ENCODE results near the gene ABHD11.
"Not testable (repeated sequence)": the region's sequence is repeated elsewhere in the genome, so short reads cannot be mapped to it uniquely, and the experiment has no call there.

ABHD11 gene

GRCh38 chr7:73720443-73720842, 18.2 kb downstream of the ABHD11 start:
- not testable (repeated sequence) for H3K9me3 ChIP-seq (ENCODE audit: control insufficient read depth in 1 of 2, low read length in 2 of 2); H3K9ac ChIP-seq (ENCODE audit: low read depth in 1 of 2, low read length in 2 of 2); H3K36me3 ChIP-seq (ENCODE audit: control insufficient read depth in 1 of 2, insufficient read depth in 2 of 2, low read length in 2 of 2); H3K27ac ChIP-seq (ENCODE audit: low read depth, low read length); H3K27me3 ChIP-seq (ENCODE audit: control insufficient read depth in 1 of 2, insufficient read depth in 2 of 2, low read length in 2 of 2); H3K4me3 ChIP-seq (ENCODE audit: low read depth in 1 of 2, low read length in 2 of 2)
- H3K4me1 ChIP-seq (ENCODE audit: control insufficient read depth in 1 of 2, insufficient read depth in 2 of 2, low read length in 2 of 2), result peaks cover 20 to 33% of the 10 kb centered on the region in 2 donors

GRCh38 chr7:73719806-73720169, 18.8 kb downstream of the ABHD11 start:
- H3K4me1 ChIP-seq (ENCODE audit: control insufficient read depth in 1 of 2, insufficient read depth in 2 of 2, low read length in 2 of 2), result peaks cover 22 to 35% of the 10 kb centered on the region in 2 donors
- no peaks in the 10 kb centered on the region for H3K36me3 ChIP-seq (ENCODE audit: control insufficient read depth in 1 of 2, insufficient read depth in 2 of 2, low read length in 2 of 2)
- H3K27me3 ChIP-seq (ENCODE audit: control insufficient read depth in 1 of 2, insufficient read depth in 2 of 2, low read length in 2 of 2), result peaks cover 0 to 3% of the 10 kb centered on the region in 2 donors
- no peaks in the 10 kb centered on the region for H3K9me3 ChIP-seq (ENCODE audit: control insufficient read depth in 1 of 2, low read length in 2 of 2)
- no peak overlapping the region for H3K9ac ChIP-seq (ENCODE audit: low read depth in 1 of 2, low read length in 2 of 2)
- peak overlapping the region; percentile 50 to 66 for H3K4me3 ChIP-seq (ENCODE audit: low read depth in 1 of 2, low read length in 2 of 2)
- no peak overlapping the region for H3K27ac ChIP-seq (ENCODE audit: low read depth, low read length)

- no peak within 1 kb of the TSS for H3K27ac ChIP-seq (ENCODE audit: low read depth, low read length)
These were observed 19.4 kb downstream of the ABHD11 start, which contains the start of gene STX1A for GRCh38 chr7:73718905-73719805. STX1A (minus strand) TSS chr7:73719669; CDS start chr7:73719631, 38 bp downstream.

DNA sequence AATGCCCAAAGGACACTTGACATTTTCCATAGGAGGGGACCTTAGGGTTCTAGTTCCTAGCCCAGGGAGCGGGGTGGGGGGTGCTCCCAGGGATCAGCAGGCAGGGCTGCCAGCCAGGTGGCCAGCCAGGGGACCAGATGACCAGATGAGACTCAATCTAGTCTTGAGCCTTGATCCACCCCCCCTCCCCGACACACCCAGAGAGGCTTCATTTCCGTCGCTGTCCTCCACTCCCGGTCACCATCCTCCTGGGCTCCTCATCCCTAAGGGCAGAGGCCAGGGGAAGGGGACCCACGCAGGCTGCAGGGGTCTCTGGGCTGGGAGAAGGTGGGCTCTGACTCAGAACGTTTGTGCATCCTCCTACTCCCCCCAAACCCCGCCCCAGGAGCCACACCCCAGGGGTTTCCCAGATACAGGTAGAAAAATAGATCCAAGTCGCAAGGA, 20.1 kb downstream of the ABHD11 start:
- H3K27me3 ChIP-seq (ENCODE audit: control insufficient read depth in 1 of 2, insufficient read depth in 2 of 2, low read length in 2 of 2), result peaks cover 0 to 3% of the 10 kb centered on the region in 2 donors
- peaks cover 22 to 35% of the 10 kb centered on the region in 2 donors for H3K4me1 ChIP-seq (ENCODE audit: control insufficient read depth in 1 of 2, insufficient read depth in 2 of 2, low read length in 2 of 2)
- H3K4me3 ChIP-seq (ENCODE audit: low read depth in 1 of 2, low read length in 2 of 2), result peak overlapping the region; percentile 70 to 79
- peak overlapping the region; percentile 54 to 61 for H3K9ac ChIP-seq (ENCODE audit: low read depth in 1 of 2, low read length in 2 of 2)
- no peaks in the 10 kb centered on the region for H3K9me3 ChIP-seq (ENCODE audit: control insufficient read depth in 1 of 2, low read length in 2 of 2)
- no peak overlapping the region for H3K27ac ChIP-seq (ENCODE audit: low read depth, low read length)
- H3K36me3 ChIP-seq (ENCODE audit: control insufficient read depth in 1 of 2, insufficient read depth in 2 of 2, low read length in 2 of 2), result no peaks in the 10 kb centered on the region

More at GRCh38 chr7:73718905-73719805, 19.4 kb downstream of the ABHD11 start, which contains the start of gene STX1A:
- no peaks in the 10 kb centered on the region for H3K9me3 ChIP-seq (ENCODE audit: control insufficient read depth in 1 of 2, low read length in 2 of 2)
- no peaks in the 10 kb centered on the region for H3K36me3 ChIP-seq (ENCODE audit: control insufficient read depth in 1 of 2, insufficient read depth in 2 of 2, low read length in 2 of 2)
- H3K9ac ChIP-seq (ENCODE audit: low read depth in 1 of 2, low read length in 2 of 2), result peak within 1 kb of the TSS; percentile 54 to 61
- H3K4me1 ChIP-seq (ENCODE audit: control insufficient read depth in 1 of 2, insufficient read depth in 2 of 2, low read length in 2 of 2), result peaks cover 22 to 35% of the 10 kb centered on the region in 2 donors
- H3K4me3 ChIP-seq (ENCODE audit: low read depth in 1 of 2, low read length in 2 of 2), result peak within 1 kb of the TSS; percentile 70 to 79
- H3K27me3 ChIP-seq (ENCODE audit: control insufficient read depth in 1 of 2, insufficient read depth in 2 of 2, low read length in 2 of 2), result peaks cover 0 to 3% of the 10 kb centered on the region in 2 donors

- Histone ChIP-seq H3K27ac (ENCODE audit: low read depth, low read length) (no peak overlapping the region), H3K9ac (ENCODE audit: low read depth in 1 of 2, low read length in 2 of 2) (peak overlapping the region; percentile 32 to 61), H3K4me3 (ENCODE audit: low read depth in 1 of 2, low read length in 2 of 2) (no peak overlapping the region)
These were observed 20.6 kb downstream of the ABHD11 start for GRCh38 chr7:73717991-73718405.

GRCh38 chr7:73717025-73717807, 21.4 kb downstream of the ABHD11 start:
- Histone ChIP-seq H3K27ac (ENCODE audit: low read depth, low read length) (no peak overlapping the region), H3K27me3 (ENCODE audit: control insufficient read depth in 1 of 2, insufficient read depth in 2 of 2, low read length in 2 of 2) (peaks cover 0 to 3% of the 10 kb centered on the region in 2 donors), H3K36me3 (ENCODE audit: control insufficient read depth in 1 of 2, insufficient read depth in 2 of 2, low read length in 2 of 2) (no peaks in the 10 kb centered on the region), H3K4me1 (ENCODE audit: control insufficient read depth in 1 of 2, insufficient read depth in 2 of 2, low read length in 2 of 2) (peaks cover 22 to 35% of the 10 kb centered on the region in 2 donors), H3K9ac (ENCODE audit: low read depth in 1 of 2, low read length in 2 of 2) (peak overlapping the region in 1 of 2 donors; percentile 61), H3K4me3 (ENCODE audit: low read depth in 1 of 2, low read length in 2 of 2) (no peak overlapping the region), H3K9me3 (ENCODE audit: control insufficient read depth in 1 of 2, low read length in 2 of 2) (no peaks in the 10 kb centered on the region)

More at GRCh38 chr7:73717991-73718405, 20.6 kb downstream of the ABHD11 start:
- peaks cover 22 to 35% of the 10 kb centered on the region in 2 donors for H3K4me1 ChIP-seq (ENCODE audit: control insufficient read depth in 1 of 2, insufficient read depth in 2 of 2, low read length in 2 of 2)
- H3K9me3 ChIP-seq (ENCODE audit: control insufficient read depth in 1 of 2, low read length in 2 of 2), result no peaks in the 10 kb centered on the region
- no peaks in the 10 kb centered on the region for H3K36me3 ChIP-seq (ENCODE audit: control insufficient read depth in 1 of 2, insufficient read depth in 2 of 2, low read length in 2 of 2)
- H3K27me3 ChIP-seq (ENCODE audit: control insufficient read depth in 1 of 2, insufficient read depth in 2 of 2, low read length in 2 of 2), result peaks cover 0 to 3% of the 10 kb centered on the region in 2 donors

DNA sequence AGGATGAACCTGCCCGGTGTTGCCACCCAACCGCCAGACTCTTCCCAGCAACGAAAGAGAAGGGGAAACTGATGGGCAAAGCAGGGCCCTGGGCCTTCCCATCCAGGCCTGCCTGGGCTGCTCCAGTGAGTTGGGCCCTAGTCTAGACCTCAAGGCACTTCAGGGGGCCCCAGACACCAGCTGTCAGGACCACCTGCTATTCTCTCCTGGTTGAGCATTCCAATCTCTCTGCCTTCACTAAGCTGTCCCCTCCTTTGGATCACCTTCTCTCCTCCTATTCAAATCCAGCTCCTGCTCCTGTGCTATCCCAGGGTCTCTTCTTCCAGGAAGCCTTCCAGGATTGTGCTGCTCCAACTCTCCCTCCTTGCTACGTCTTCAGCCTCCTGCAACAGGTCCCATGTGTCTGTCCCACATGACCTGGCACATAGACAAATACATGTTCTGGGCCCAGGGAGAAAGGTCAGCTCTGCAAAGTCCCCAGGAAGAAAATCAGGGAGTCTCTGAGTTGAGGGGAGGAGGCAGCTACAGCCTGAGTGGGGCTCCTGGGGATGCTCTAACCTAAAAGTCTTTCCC, 22.2 kb downstream of the ABHD11 start:
- Histone ChIP-seq H3K4me3 (ENCODE audit: low read depth in 1 of 2, low read length in 2 of 2) (no peak overlapping the region), H3K9me3 (ENCODE audit: control insufficient read depth in 1 of 2, low read length in 2 of 2) (no peaks in the 10 kb centered on the region), H3K36me3 (ENCODE audit: control insufficient read depth in 1 of 2, insufficient read depth in 2 of 2, low read length in 2 of 2) (no peaks in the 10 kb centered on the region), H3K27ac (ENCODE audit: low read depth, low read length) (no peak overlapping the region), H3K9ac (ENCODE audit: low read depth in 1 of 2, low read length in 2 of 2) (no peak overlapping the region), H3K4me1 (ENCODE audit: control insufficient read depth in 1 of 2, insufficient read depth in 2 of 2, low read length in 2 of 2) (peaks cover 22 to 35% of the 10 kb centered on the region in 2 donors), H3K27me3 (ENCODE audit: control insufficient read depth in 1 of 2, insufficient read depth in 2 of 2, low read length in 2 of 2) (peaks cover 0 to 3% of the 10 kb centered on the region in 2 donors)

- H3K27me3 ChIP-seq (ENCODE audit: control insufficient read depth in 1 of 2, insufficient read depth in 2 of 2, low read length in 2 of 2), result peaks cover 0 to 3% of the 10 kb centered on the region in 2 donors
- no peaks in the 10 kb centered on the region for H3K36me3 ChIP-seq (ENCODE audit: control insufficient read depth in 1 of 2, insufficient read depth in 2 of 2, low read length in 2 of 2)
- H3K27ac ChIP-seq (ENCODE audit: low read depth, low read length), result no peak overlapping the region
- no peaks in the 10 kb centered on the region for H3K9me3 ChIP-seq (ENCODE audit: control insufficient read depth in 1 of 2, low read length in 2 of 2)
- H3K4me3 ChIP-seq (ENCODE audit: low read depth in 1 of 2, low read length in 2 of 2), result no peak overlapping the region
- H3K4me1 ChIP-seq (ENCODE audit: control insufficient read depth in 1 of 2, insufficient read depth in 2 of 2, low read length in 2 of 2), result peaks cover 22 to 35% of the 10 kb centered on the region in 2 donors
- no peak overlapping the region for H3K9ac ChIP-seq (ENCODE audit: low read depth in 1 of 2, low read length in 2 of 2)
These were observed 22.8 kb downstream of the ABHD11 start for GRCh38 chr7:73715648-73716317.

DNA sequence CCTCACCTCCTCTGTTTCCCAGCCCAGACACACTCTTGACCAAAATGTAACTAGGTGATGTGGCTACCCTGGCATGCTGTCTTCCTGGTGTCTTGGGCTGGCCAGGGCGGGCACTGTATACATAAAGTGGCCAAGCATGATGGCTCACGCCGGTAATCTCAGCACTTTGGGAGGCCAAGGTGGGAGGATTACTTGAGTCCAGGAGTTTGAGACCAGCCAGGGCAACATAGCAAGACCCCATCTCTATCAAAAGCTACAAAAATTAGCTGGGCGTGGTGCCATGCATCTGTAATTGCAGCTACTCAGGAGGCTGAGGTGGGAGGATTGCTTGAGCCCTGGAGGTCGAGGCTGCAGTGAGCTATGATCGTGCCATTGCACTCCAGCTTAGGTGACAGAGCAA, 25.3 kb downstream of the ABHD11 start:
- not testable (repeated sequence) for H3K4me3 ChIP-seq (ENCODE audit: low read depth in 1 of 2, low read length in 2 of 2); H3K27ac ChIP-seq (ENCODE audit: low read depth, low read length); H3K36me3 ChIP-seq (ENCODE audit: control insufficient read depth in 1 of 2, insufficient read depth in 2 of 2, low read length in 2 of 2); H3K9ac ChIP-seq (ENCODE audit: low read depth in 1 of 2, low read length in 2 of 2); H3K27me3 ChIP-seq (ENCODE audit: control insufficient read depth in 1 of 2, insufficient read depth in 2 of 2, low read length in 2 of 2); H3K9me3 ChIP-seq (ENCODE audit: control insufficient read depth in 1 of 2, low read length in 2 of 2)
- peaks cover 16 to 24% of the 10 kb centered on the region in 2 donors for H3K4me1 ChIP-seq (ENCODE audit: control insufficient read depth in 1 of 2, insufficient read depth in 2 of 2, low read length in 2 of 2)

All from duodenal mucosa (tissue), 2 donors.